Gastroesophageal sphincter (tissue), 3 donors: ENCODE measurements around the gene TESMIN.

ENCODE experiments used
- CTCF ChIP-seq, 4 experiments: fragments of 200-600 bp in 2 of 4; fragments of 450-650 bp in 2 of 4; sonication (generic) in 1 of 4; IDR thresholded peaks; one replicate each; pipeline ENCODE4 v1.5.1; 2017 to 2019; ENCODE audit warnings: antibody characterized with exemption in 4 of 4, mild to moderate bottlenecking in 2 of 4, moderate library complexity in 2 of 4
- POLR2AphosphoS5 ChIP-seq: sonication (generic); formaldehyde crosslinking; IDR thresholded peaks from one replicate; pipeline ENCODE4 v1.6.1; 2017; ENCODE audit warnings: antibody characterized with exemption

- TF ChIP-seq CTCF (IDR thresholded peaks at IDR 0.05) = no peak
- TF ChIP-seq POLR2AphosphoS5 = no peak
These were observed 92.7 kb downstream of the TESMIN start for GRCh38 chr11:68658661-68659060.
